GM19467 (cell line): ENCODE measurements around the gene AGRN.
"Not testable (repeated sequence)": the region's sequence is repeated elsewhere in the genome, so short reads cannot be mapped to it uniquely, and the experiment has no call there.

Source experiments
- ATAC-seq: cut with Tn5 transposase; IDR thresholded peaks from one replicate; pipeline ENCODE4 v1.9.1; 2021; ENCODE audit warnings: mild to moderate bottlenecking, moderate library complexity; ENCODE audit not compliant: unreplicated experiment

AGRN gene

GRCh38 chr1:1088801-1089680 is 69.1 kb downstream of the AGRN start:
- no peak for ATAC-seq

- ATAC-seq = no peak
These were observed 70.0 kb downstream of the AGRN start for GRCh38 chr1:1089731-1090423.

DNA sequence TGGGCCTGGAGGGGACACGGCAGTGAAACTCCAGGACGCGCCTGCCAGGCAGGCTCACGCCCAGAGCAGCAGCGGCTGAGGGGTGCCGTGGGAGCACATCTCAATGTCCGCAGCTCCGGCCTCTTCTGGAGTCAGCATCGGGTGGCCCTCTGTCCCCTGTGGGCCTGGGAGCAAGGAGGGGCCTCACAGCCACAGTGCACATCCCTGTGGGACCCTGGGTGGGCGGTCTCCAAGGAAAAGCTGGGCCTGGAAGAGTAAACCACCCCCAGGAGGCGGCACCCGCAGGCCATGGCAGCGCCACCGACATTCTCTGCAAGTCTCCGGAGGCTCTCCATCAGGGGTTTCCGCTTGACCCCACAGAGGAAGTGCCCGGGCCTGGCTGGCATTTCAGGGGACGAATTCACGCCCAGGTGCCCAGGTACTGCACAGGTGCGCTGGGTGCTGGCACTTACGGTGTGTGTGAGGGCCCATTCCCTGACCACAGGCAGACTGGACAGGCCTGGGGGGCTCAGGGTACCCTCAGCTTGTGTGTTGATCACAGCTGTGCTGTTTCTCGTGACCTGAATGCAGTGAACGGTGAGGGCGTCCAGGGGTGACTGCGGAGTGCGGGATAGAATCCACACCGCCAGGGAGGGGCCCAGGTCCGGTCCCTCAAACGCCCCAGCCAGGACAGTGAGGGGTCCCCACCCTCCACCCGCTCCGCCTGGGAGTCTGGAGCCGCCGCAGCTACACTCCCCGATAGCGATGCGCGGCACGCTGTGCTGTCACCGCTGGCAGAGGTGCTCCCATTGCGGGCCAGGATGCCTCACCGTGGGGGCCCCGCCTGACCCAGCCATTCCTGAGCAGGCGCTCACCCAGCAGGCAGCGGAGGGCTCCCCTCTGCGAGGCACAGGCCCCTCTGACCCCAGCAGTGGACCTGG is 70.8 kb downstream of the AGRN start:
- no peak for ATAC-seq

DNA sequence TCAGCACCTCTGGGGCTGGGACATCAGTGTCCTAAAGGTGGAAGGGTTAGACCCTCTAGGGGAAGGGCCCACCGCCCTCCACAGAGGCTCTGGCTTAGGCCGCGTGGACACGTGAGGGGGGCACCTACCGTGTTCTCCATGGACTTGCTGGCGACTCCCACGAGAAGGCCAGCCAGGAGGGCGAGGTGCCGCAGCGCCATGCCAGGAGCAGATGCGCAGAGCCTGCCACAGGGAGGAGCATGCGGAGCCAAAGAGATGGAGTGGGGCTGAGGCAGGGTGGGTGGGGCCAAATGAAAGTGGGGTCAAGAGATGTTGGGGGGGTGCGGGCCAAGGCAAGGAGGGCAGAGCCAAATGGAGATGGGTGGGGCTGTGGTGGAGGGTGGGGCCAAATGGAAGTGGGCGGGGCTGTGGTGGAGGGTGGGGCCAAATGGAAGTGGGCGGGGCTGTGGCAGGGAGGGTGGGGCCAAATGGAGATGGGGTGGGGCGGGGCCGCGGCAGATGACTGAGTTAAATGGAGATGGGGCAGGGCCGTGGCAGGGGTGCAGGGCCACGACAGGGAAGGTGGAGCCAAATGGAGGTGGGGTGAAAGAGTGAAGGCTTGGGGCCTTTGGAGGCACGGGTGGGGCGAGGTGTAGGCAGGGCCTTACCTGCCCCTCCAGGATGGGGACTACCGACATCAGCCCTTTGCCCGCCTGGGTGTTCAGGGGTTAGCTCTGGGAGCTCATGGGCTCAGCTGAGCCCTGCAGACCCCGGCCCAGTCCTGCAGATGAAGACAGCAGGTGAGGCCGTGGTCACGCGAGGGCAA is 71.6 kb downstream of the AGRN start:
- ATAC-seq = no peak

GRCh38 chr1:1092149-1092855 is 72.4 kb downstream of the AGRN start:
- ATAC-seq = no peak

GRCh38 chr1:1092894-1093609 is 73.1 kb downstream of the AGRN start:
- no peak for ATAC-seq

GRCh38 chr1:1093610-1093943 is 73.7 kb downstream of the AGRN start:
- no peak for ATAC-seq

DNA sequence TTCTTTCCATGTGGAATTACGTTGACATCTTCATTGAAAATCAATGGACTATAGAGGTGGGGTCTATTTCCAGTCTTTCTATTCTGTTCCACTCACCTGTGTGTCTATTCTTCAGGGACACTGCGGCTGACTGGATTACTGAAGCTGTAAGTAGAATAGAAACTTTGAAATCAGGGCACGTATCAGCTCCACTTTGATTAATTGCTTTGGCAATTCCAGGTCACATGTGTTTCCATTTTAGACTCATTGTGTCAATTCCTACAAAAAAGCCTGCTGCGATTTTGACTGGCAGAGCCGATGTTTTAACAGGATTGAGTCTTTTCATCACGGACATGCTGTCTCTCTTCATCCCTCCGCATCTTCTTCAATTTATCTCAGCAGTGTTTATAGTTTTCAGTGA is 75.1 kb downstream of the AGRN start:
- no peak for ATAC-seq

DNA sequence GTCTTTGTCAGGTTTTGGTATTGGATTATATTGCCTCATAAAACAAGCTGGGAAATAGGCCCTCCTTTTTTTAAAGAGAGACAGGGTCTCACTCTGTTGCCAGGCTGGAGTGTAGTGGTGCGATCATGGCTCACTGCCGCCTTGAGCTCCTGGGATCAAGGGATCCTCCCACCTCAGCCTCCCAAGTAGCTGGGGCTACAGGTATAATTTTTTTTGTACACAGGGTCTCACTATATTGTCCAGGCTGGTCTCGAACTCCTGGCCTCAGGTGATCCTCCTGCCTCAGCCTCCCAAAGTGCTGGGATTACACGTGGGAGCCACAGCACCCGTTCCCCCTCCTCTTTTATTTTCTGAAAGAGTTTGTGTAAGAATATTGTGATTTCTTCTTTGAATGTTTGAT is 76.2 kb downstream of the AGRN start:
- not testable (repeated sequence) for ATAC-seq

DNA sequence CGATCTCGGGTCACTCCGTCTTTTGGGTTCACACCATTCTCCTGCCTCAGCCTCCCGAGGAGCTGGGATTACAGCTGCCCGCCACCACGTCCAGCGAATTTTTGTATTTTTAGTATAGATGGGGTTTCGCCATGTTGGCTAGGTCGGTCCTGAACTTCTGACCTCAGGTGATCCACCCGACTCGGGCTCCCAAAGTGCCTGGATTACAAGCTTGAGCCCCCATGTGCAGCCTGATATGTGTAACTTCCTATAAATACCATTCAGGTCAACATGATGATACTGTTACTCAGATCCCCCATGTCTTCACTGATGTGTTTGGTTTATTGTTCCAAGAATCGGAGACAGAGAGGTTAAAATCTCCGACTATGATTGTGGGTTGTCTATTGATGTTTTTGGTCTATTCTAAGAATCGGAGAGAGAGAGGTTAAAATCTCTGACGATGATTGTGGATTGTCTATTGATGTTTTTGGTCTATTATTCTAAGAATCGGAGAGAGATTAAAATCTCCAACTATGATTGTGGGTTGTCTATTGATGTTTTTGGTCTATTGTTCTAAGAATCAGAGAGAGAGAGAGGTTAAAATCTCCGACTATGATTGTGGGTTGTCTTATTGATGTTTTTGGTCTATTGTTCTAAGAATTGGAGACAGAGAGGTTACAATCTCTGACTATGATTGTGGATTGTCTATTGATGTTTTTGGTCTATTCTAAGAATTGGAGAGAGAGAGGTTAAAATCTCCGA is 78.9 kb downstream of the AGRN start:
- ATAC-seq = no peak

- no peak for ATAC-seq
These were observed 79.7 kb downstream of the AGRN start for GRCh38 chr1:1099506-1100183.

DNA sequence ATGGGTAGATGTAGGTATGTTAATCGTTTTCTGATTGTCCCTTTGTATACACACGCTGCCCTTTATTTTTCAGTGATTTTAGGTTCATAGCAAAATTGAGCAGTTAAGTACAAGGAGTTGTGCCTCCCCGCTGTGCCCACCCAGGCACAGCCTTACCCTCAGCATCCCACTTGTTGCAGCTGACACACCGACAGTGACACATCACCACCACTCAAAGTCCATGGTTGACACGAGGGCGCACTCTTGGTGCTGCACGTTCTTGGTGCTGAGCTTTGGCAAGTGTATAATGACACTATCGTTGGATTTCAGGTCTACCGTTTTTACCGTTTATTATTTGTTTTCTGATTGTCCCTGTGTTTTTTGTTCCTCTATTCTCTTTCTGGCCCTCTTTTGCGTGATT is 80.4 kb downstream of the AGRN start:
- no peak for ATAC-seq

DNA sequence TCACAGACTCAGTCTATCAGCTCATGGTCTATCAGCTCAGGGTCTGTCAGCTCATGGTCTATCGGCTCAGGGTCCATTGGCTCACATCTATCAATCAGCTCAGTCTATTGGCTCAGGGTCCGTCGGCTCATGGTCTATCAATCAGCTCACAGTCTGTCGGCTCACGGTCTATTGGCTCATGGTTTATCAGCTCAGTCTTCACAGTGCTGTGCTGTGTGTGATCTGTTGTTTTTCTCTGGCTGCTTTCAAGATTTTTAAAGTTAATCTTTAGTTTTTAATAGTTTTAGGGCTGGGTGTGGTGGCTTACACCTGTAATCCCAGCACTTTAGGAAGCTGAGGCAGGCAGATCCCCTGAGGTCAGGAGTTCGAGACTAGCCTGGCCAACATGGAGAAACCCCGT is 81.6 kb downstream of the AGRN start:
- no peak for ATAC-seq

DNA sequence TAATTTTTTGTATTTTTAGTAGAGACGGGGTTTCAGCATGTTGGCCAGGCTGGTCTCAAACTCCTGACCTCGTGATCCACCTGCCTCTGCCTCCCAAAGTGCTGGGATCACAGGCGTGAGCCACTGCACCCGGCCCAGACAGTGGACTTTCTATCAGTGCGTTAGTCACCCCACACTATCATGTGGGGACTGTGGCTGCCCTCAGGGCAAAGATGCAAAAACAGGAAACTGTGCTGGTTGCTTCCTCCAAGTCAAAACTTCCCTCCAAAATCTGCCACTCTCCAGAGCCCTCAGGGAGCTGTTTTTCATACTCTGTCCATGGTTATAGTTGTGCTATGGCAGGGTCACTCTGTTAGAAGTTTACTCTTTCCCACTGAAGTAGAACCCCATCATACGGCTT is 84.2 kb downstream of the AGRN start:
- not testable (repeated sequence) for ATAC-seq
